NCI-H510A treated with DMSO at 0.1 percent for 48 hours (cell line): ENCODE measurements around the gene MTCH1.
"Not testable (repeated sequence)": the region's sequence is repeated elsewhere in the genome, so short reads cannot be mapped to it uniquely, and the experiment has no call there.

Experiments
- DNase-seq: peaks from one replicate; lab custom pipeline; 2025; lab: John Stamatoyannopoulos, UW

Gene MTCH1

GRCh38 chr6:36954262-36954931, 31.6 kb downstream of the MTCH1 start, which contains the start of gene PI16:
Gene PI16, plus strand, starts transcription at chr6:36954738. Its CDS starts 23 bp downstream, at chr6:36954761.
- no peak for DNase-seq

DNA sequence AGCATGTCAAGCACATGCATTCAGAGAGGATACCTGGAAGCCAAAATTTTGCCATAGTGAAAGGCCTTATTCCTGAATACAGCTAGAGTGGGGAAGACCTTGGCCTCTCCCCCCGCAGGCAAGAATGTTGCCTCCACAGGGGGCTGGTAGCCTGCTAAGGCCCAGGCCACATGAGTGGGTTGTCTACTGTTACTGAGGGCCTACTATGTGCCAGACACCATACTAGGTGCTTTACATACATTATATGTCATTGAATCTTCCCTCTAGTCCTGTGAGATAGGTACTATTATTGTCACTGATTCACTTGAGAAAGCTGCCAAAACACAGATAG, 32.1 kb downstream of the MTCH1 start:
- no peak for DNase-seq

GRCh38 chr6:36949636-36950035, 36.4 kb downstream of the MTCH1 start:
- no peak for DNase-seq

DNA sequence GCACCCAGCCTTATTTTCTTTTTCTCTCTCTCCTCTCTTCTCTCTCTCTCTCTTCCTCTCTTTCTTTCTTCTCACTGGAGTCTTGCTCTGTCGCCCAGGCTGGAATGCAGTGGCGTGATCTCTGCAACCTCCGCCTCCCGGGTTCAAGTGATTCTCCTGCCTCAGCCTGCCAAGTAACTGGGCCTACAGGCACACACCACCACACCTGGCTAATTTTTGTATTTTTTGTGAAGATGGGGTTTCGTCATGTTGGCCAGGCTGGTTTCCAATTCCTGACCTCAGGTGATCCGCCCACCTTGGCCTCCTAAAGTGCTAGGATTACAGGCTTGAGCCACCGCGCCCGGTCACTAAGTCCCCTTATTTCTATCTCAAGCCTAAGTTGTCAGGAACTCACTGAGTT, 36.9 kb downstream of the MTCH1 start:
- not testable (repeated sequence) for DNase-seq

- no peak for DNase-seq
Observed at GRCh38 chr6:36947570-36948351, 38.2 kb downstream of the MTCH1 start.

GRCh38 chr6:36946526-36946925, 39.5 kb downstream of the MTCH1 start:
- DNase-seq = no peak

DNA sequence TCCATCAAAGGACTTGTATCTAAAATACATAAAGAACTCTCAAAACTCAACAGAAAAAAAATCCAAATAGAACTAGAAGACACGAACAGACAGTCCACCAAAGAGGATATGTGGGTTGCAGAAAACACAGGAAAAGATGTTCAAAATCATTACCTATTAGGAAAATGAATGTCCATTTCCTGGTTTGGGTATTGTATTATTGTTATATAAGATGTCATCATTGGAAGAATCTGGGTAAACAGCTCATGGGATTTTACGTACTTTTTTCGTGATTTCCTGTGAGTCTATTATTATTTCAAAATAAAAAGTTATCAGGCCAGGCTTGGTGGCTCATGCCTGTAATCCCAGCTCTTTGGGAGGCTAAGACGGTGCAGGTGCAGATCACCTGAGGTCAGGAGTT, 40.7 kb downstream of the MTCH1 start:
- DNase-seq = no peak

- DNase-seq = no peak
Observed at GRCh38 chr6:36944650-36945049, 41.3 kb downstream of the MTCH1 start.

GRCh38 chr6:36942329-36942728, 43.7 kb downstream of the MTCH1 start:
- DNase-seq = not testable (repeated sequence)

GRCh38 chr6:36941561-36941960, 44.4 kb downstream of the MTCH1 start:
- not testable (repeated sequence) for DNase-seq

DNA sequence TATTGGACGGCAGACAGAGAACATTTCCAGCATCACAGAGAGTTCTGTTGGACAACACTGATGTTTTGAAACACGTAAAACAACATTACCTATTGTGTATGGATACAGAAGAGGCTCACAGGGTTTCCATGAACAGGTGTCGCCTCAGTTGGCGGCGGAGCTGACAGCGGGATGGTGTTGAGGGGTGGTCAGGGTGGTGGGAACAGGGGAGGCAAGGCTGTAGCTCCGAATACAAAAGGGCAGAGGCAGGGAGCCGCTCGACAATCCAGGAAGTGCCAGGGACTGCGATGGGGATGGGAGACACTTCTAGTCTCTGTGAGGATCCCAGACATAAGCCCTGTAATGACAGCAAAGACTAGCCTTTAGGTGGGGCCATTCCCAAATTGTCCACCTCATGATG, 46.0 kb downstream of the MTCH1 start:
- no peak for DNase-seq

- DNase-seq = not testable (repeated sequence)
Observed at GRCh38 chr6:36939005-36939404, 47.0 kb downstream of the MTCH1 start.

DNA sequence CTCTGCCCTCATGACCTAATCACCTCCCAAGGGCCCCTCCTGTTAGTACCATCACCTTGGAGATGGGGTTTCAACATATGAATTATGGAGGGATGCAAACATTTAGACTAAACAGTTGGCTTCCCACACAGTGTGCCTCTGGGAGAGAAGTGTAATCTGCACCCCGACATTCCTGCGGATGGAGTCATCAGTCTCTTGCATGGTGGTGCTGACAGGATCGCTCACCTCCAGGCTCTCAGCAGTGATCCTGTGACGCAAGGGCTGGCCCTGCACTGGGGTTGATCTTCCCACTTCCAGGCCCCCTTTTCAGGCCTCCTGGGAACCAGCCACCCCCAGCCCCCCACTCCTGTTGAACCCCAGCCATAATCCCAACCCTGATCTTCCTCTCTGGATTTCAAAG, 47.5 kb downstream of the MTCH1 start:
- no peak for DNase-seq

DNA sequence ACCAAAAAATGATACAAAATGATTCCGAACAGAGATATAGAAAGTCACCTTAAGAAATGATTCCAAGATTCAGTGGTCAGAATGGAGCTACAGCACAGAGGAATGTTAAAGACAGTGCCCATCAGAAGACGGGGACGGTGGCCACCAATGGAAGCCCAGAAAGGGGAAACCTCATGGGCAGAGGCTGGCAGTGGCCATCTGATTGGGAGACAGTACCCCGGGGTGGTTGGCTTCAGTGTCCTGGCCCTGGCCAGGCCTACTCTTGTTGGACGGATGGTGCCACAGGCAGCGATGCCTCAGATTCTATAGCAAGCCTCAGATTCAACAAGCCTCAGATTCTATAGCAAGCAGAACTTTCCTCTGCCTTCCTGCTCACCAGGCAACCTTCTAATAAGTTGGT, 48.1 kb downstream of the MTCH1 start:
- DNase-seq = no peak

GRCh38 chr6:36936824-36937223, 49.2 kb downstream of the MTCH1 start:
- DNase-seq = no peak

DNA sequence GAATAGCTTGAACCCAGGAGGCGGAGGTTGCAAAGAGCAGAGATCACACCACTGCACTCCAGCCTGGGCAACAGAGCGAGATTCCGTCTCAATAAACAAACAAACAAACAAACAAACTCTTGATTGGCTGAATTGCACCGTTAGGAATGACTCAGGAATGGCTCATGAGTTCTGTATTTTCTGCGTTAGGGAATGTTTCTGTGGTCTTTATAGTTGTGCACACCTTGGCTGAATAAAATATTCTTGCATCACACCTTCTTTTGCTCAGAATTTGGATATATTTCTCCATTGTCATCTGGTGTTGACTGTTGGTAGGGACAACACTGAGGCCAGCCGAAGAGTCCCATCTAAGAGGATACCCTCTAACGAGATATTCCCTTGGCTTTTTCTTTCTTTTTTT, 51.1 kb downstream of the MTCH1 start:
- DNase-seq = no peak

DNA sequence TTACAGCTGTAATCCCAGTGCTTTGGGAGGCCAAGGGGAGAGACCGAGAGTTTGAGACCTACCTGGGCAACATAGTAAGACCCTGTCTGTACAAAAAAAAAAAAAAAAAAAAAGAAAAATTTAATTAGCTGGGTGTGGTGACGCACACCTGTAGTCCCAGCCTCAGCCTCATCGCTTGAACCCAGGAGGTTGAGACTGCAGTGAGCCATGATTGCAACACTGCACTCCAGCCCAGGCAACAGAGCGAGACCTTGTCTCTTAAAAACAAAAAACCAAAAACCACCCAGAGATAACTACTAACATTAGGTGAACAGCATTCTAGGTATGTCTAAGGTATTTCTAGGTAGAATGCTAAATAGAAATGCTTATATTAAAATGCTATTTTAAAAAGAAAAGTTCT, 52.5 kb downstream of the MTCH1 start:
- DNase-seq = no peak

DNA sequence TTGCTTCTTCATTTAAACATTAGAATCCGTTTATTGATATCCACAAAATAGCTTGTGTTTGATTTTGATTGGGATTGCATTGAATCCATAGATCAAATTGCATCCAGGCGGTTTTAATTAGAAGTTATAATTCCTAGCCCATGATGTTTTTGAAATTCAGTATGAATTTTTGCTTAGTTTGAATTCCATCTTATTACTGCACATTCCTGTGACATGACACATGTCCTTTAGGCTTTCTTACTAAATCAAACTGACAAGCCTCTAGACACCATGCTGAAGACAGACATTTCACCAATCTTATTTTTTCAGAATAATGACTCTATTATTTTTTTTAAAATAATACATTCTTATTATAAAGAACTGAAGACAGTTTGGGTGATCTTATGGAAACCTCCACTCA, 52.9 kb downstream of the MTCH1 start:
- DNase-seq = no peak

DNA sequence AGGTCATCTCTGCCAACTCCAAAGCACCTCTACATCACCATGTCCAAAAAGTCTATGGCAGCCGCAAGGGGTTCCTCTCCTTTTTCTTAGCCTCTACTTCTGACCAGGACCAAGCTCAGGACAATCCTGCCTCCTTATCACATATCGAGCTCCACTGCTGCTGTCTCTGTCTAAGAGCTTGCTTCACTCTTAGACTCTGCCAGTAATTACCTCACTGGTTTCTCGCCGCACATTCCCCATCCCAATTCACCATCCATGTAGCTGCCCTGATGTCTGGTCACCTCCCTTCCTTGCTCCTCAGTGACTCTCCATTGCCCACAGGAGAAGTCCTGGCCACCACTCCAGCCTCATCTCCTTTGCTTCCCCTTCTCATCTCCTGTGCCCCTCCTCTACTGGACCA, 55.5 kb downstream of the MTCH1 start:
- no peak for DNase-seq

DNA sequence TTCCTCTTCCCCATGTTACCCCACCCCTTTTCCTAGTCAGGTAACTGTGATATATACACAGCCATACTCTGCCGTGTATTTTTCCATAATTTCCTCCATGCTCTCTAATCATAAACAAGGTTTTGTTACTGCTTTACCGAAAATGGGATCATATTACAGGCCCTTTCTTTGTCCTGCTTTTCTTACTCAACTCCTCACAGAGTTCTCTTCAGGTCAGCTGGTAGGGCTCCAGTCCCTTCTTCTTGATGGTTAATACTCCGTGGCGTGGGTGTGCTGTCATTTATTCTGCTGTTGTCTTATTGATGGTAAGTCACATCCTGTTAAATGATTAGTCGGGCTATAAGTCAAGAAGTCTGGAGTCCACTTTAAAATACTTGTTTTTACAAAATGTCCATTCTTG, 56.4 kb downstream of the MTCH1 start:
- DNase-seq = no peak

DNA sequence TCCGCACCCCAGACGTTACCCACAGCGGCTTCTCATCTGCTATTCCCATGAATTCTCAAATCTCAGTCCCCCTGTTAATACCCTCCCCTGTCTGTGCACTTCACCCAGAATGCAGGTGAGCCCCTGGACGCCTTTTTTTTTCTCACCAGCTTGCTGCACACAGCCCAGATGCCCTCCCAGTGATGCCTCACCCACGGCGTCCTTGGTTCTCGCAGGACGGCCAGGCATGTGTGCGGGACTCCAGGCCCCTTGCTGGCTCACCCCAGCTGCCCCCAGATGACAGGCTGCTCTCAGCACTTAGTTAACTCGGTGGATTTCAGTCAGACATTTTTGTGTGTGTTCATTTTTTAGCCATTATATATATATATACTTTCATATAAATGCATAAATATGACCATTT, 56.8 kb downstream of the MTCH1 start:
- no peak for DNase-seq

DNA sequence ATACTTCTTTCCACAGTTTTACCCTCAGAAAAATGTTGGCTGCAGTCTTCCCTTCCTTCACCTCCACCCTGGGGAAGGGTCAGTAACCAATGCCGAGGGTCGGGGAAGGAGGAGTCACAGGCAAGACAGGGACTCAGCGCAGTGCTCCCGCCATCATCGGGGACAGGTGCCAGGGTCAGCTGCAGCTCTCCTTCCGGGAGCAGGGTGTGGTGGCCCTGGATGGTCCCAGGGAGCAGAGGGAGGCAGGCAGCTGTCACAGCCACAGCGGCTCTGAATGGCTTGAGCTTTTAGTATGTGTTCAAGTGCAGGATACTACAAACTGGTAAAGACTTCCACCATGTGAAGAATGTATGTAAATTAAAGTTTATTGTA, 57.5 kb downstream of the MTCH1 start:
- peak; percentile 52 for DNase-seq

- peak; percentile 62 for DNase-seq
Observed at GRCh38 chr6:36927691-36928546, 58.1 kb downstream of the MTCH1 start.
